ENCODE measurements around the gene ADAM33. TPM values are rescaled to one million over a fixed set of nuclear protein-coding genes. Genes with fewer than 3 reads are reported as not detected.

ADAM33 gene, protein sequence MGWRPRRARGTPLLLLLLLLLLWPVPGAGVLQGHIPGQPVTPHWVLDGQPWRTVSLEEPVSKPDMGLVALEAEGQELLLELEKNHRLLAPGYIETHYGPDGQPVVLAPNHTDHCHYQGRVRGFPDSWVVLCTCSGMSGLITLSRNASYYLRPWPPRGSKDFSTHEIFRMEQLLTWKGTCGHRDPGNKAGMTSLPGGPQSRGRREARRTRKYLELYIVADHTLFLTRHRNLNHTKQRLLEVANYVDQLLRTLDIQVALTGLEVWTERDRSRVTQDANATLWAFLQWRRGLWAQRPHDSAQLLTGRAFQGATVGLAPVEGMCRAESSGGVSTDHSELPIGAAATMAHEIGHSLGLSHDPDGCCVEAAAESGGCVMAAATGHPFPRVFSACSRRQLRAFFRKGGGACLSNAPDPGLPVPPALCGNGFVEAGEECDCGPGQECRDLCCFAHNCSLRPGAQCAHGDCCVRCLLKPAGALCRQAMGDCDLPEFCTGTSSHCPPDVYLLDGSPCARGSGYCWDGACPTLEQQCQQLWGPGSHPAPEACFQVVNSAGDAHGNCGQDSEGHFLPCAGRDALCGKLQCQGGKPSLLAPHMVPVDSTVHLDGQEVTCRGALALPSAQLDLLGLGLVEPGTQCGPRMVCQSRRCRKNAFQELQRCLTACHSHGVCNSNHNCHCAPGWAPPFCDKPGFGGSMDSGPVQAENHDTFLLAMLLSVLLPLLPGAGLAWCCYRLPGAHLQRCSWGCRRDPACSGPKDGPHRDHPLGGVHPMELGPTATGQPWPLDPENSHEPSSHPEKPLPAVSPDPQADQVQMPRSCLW
- total RNA-seq = under 0.01 TPM in 1 of 2 replicates, not detected in the other

DNA sequence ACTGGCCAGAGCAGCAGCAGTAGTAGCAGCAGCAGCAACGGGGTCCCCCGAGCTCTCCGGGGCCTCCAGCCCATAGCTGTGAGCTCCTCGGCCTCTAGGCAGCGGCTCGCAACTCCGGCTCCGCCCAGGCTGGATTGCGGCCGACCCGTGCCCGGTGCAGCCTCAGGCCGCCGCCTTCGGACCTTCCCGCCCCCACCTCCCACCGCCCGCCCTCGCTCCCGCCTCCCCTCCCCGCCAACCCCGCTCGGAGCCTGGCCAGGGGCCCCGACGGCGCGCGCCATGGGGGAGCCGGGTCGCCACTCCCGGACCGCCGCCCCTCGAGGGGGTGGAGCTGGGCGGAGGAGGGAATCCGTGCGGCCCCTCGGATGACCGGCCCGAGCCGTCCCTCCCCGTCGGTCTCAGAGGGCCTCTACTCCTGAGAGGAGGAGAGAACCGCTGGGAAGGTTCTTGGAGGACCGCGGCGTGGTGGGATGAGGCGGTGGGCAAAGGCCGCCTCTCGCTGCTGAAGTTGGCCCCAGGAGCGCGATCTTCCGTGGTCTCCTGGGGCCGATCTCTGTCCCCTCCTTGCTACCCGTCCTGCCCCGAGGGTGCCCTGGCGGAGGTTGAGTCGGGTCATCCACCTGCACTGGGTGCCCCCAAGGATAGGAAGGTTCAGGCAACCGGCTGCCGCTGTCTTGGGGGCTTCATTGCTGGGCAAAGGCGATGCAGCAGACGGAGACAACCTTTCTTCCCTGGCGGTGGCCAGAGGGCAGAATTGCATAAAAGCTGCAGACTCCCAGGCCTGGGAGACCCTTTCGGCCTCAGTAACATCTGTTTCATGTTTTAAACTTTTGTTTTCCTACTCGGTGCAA is at the start of gene ADAM33:
Gene ADAM33, minus strand, starts transcription at position 80 of the 851 bp plus-strand sequence. Its CDS starts 6 bp downstream, at position 74.

DNA sequence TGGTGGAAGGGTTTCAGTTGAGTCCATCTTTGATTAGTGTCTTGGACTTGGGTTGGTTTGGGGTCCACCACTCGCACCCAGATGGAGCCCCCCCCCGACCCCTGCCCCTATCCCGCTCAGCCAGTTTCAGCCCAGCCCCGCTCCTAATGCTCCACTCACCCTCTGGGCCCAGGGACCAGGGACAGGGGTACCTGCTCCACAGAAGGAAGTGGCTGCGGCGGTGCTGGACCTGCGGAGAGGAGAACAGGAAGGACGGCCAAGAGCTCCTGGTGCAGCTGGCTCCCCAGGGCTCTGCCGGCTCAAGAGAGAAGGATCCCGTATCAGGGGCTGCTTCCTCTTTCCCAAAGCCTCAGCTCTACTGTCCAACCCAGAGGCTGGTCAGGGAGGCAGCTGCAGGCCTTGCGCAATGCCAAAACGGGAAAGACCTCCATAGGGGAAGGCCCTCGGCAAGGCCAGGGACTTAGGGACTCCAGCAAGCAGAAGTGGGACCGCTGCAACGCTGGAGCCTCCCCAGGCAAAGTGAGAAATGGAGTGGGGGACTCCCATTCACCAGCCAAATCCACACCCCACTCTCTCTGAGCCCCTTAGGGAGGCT is 30.6 kb upstream of the ADAM33 start, which contains the start of gene SIGLEC1:
Gene SIGLEC1, minus strand, starts transcription at position 322 of the 595 bp plus-strand sequence. CDS start 5,472 bp downstream, outside the sequence.

DNA sequence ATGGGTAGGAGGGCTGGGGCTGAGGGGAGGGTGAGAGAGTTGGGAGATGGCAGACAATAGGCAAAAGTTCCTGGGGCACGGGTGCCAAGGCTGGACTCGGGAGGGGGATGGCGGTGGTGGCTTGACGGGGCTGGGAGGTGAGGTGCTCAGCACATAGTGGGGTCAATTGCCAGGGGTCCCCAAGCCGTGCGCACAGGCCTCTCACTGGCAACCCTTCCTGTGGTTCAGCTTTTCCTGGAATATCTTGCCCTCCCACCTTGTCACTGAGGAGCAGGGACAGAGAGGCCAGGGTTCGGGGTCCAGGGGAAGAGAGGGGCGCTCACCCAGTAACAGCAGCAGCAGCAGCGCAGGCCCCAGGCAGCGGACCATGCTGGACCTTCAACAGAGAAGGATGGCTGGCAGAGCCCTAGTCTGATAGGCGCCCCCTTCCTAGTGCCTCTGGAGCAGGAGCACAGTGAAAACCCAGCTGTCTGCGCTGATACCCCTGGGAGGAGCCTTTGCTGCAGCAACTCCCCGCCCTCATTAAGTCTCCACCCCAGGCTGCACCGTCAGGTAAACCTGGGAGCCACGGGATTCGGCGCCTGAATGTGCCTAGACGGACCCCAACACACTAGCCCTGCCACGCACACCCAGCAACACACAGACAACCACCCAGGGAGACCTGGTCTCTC is 18.6 kb downstream of the ADAM33 start, which contains the start of gene GFRA4:
Gene GFRA4, minus strand, starts transcription at position 369 of the 671 bp plus-strand sequence. Its CDS starts 0 bp downstream, at position 369.

Other genes with a start within 250 kb of the ADAM33 start
- 38.9 and 42.5 TPM in 2 replicates for gene ATRN, start 211.0 kb downstream of the ADAM33 start, total RNA-seq
- not detected in 2 replicates for gene GFRA4, start 18.6 kb downstream of the ADAM33 start, total RNA-seq
- not detected in 2 replicates for gene SIGLEC1, start 30.6 kb upstream of the ADAM33 start, total RNA-seq
- 3.9 and 11.1 TPM in 2 replicates for gene HSPA12B, start 50.7 kb upstream of the ADAM33 start, total RNA-seq
- gene ADISSP, start 85.7 kb upstream of the ADAM33 start, total RNA-seq = 32.3 and 39.1 TPM in 2 replicates
- 0.19 TPM in 1 of 2 replicates, not detected in the other for gene SPEF1, start 99.4 kb upstream of the ADAM33 start, total RNA-seq
- 94.7 and 115 TPM in 2 replicates for gene CENPB, start 104.7 kb upstream of the ADAM33 start, total RNA-seq
- gene CDC25B, start 114.3 kb upstream of the ADAM33 start, total RNA-seq = 29.1 and 32.0 TPM in 2 replicates
- 23.3 and 24.8 TPM in 2 replicates for gene AP5S1, start 138.5 kb upstream of the ADAM33 start, total RNA-seq
- 30.7 and 35.7 TPM in 2 replicates for gene MAVS, start 164.8 kb upstream of the ADAM33 start, total RNA-seq
- 46.7 and 54.1 TPM in 2 replicates for gene PANK2, start 207.4 kb upstream of the ADAM33 start, total RNA-seq

Measured in vein endothelial cell (primary cell).